Suprapubic skin (tissue), 4 donors: Measurements from ENCODE around the gene SIVA1.

Source experiments
- CTCF ChIP-seq, 2 donors: fragments of 200-600 bp in 1 of 2; fragments of 450-650 bp in 1 of 2; sonication (generic) in 1 of 2; IDR thresholded peaks; one replicate each; pipeline ENCODE4 v1.5.1; 2016 to 2019; ENCODE audit warnings: antibody characterized with exemption in 2 of 2, mild to moderate bottlenecking in 1 of 2, moderate library complexity in 1 of 2
- EP300 ChIP-seq: sonication (generic); formaldehyde crosslinking; IDR thresholded peaks from one replicate; pipeline ENCODE4 v1.6.1; 2017; ENCODE audit warnings: antibody characterized with exemption
- POLR2AphosphoS5 ChIP-seq, 3 donors: sonication (generic); formaldehyde crosslinking; IDR thresholded peaks; one replicate each; pipeline ENCODE4 v1.6.1; 2017; ENCODE audit warnings: antibody characterized with exemption in 3 of 3

- TF ChIP-seq CTCF (IDR thresholded peaks at IDR 0.05) (peak; percentile 86 to 93), EP300 (no peak), POLR2AphosphoS5 (IDR thresholded peaks at IDR 0.05) (no peak)
Measured at GRCh38 chr14:104723651-104724406, 29.1 kb upstream of the SIVA1 start, which contains the start of gene ADSS1.
